ENCODE measurements around the gene TNFAIP8L3.

The TNFAIP8L3 gene

GRCh38 chr15:51069983-51070382 is 24.7 kb downstream of the TNFAIP8L3 start:
- DNase-seq (ENCODE audit: low spot score) = no peak
- Histone ChIP-seq H3K27me3 (ENCODE audit: control insufficient read depth in 3 of 3, insufficient read depth in 3 of 3, low read depth in 1 of 3, low read length in 3 of 3) (peaks cover 0 to 3% (median 0%) of the 10 kb centered on the region in 3 experiments), H3K14ac (ENCODE audit: low read length) (no peak overlapping the region), H3K27ac (replicated peaks; ENCODE audit: low read length) (no peak overlapping the region), H3K9me3 (replicated peaks in 1 of 2; ENCODE audit: control insufficient read depth in 2 of 2, insufficient read depth in 1 of 2, low read depth in 1 of 2, low read length in 2 of 2) (no peaks in the 10 kb centered on the region), H3K9ac (ENCODE audit: low read depth, low read length, poor library complexity) (no peak overlapping the region), H2AFZ (ENCODE audit: low read length) (no peak overlapping the region), H2BK15ac (ENCODE audit: low read length) (no peak overlapping the region), H4K91ac (ENCODE audit: low read depth, low read length, poor library complexity) (no peak overlapping the region), H2BK5ac (ENCODE audit: low read length) (no peak overlapping the region), H2AK5ac (ENCODE audit: low read depth, low read length) (no peak overlapping the region), H3K18ac (ENCODE audit: low read length) (no peak overlapping the region), H3K4me3 (ENCODE audit: low read length in 2 of 2) (no peak overlapping the region), H3K4me1 (ENCODE audit: control insufficient read depth in 2 of 2, insufficient read depth in 1 of 2, low read depth in 1 of 2, low read length in 2 of 2) (no peaks in the 10 kb centered on the region), H3K79me1 (ENCODE audit: low read depth, low read length) (no peaks in the 10 kb centered on the region), H3K36me3 (replicated peaks in 1 of 2; ENCODE audit: control insufficient read depth in 2 of 2, insufficient read depth in 2 of 2, low read length in 2 of 2) (no peaks in the 10 kb centered on the region), H4K8ac (ENCODE audit: low read depth, low read length) (no peak overlapping the region), H2BK120ac (ENCODE audit: low read depth, low read length) (no peak overlapping the region), H3K4me2 (ENCODE audit: insufficient read depth, low read length, poor library complexity, severe bottlenecking) (no peak overlapping the region), H3K23ac (ENCODE audit: low read depth, low read length, poor library complexity) (no peak overlapping the region), H2BK12ac (ENCODE audit: low read length) (no peak overlapping the region), H3K4ac (ENCODE audit: low read length) (no peak overlapping the region)

- Histone ChIP-seq H2BK12ac (ENCODE audit: low read length) (no peak overlapping the region), H3K9ac (ENCODE audit: low read depth, low read length, poor library complexity) (no peak overlapping the region), H3K27ac (replicated peaks; ENCODE audit: low read length) (no peak overlapping the region), H3K9me3 (replicated peaks in 1 of 2; ENCODE audit: control insufficient read depth in 2 of 2, insufficient read depth in 1 of 2, low read depth in 1 of 2, low read length in 2 of 2) (no peaks in the 10 kb centered on the region), H3K4ac (ENCODE audit: low read length) (no peak overlapping the region), H3K18ac (ENCODE audit: low read length) (no peak overlapping the region), H2BK15ac (ENCODE audit: low read length) (no peak overlapping the region), H2BK5ac (ENCODE audit: low read length) (no peak overlapping the region), H3K14ac (ENCODE audit: low read length) (no peak overlapping the region), H3K23ac (ENCODE audit: low read depth, low read length, poor library complexity) (no peak overlapping the region), H3K4me1 (ENCODE audit: control insufficient read depth in 2 of 2, insufficient read depth in 1 of 2, low read depth in 1 of 2, low read length in 2 of 2) (no peaks in the 10 kb centered on the region), H3K4me2 (ENCODE audit: insufficient read depth, low read length, poor library complexity, severe bottlenecking) (no peak overlapping the region), H3K79me1 (ENCODE audit: low read depth, low read length) (no peaks in the 10 kb centered on the region), H4K8ac (ENCODE audit: low read depth, low read length) (no peak overlapping the region), H4K91ac (ENCODE audit: low read depth, low read length, poor library complexity) (no peak overlapping the region), H3K27me3 (ENCODE audit: control insufficient read depth in 3 of 3, insufficient read depth in 3 of 3, low read depth in 1 of 3, low read length in 3 of 3) (peaks cover 0 to 3% (median 0%) of the 10 kb centered on the region in 3 experiments), H2BK120ac (ENCODE audit: low read depth, low read length) (no peak overlapping the region), H2AK5ac (ENCODE audit: low read depth, low read length) (no peak overlapping the region), H2AFZ (ENCODE audit: low read length) (no peak overlapping the region), H3K36me3 (replicated peaks in 1 of 2; ENCODE audit: control insufficient read depth in 2 of 2, insufficient read depth in 2 of 2, low read length in 2 of 2) (no peaks in the 10 kb centered on the region), H3K4me3 (ENCODE audit: low read length in 2 of 2) (no peak overlapping the region)
- no peak for DNase-seq (ENCODE audit: low spot score)
- WGBS, 2 donors (ENCODE audit: extremely low coverage in 2 of 2, insufficient read length in 2 of 2, insufficient replicate concordance in 1 of 2) = no CpG with 5 or more reads among the region's 3 CpGs
Observed at GRCh38 chr15:51067510-51067909, 27.2 kb downstream of the TNFAIP8L3 start.

GRCh38 chr15:51065781-51066180 is 28.9 kb downstream of the TNFAIP8L3 start:
- Histone ChIP-seq H2AK5ac (ENCODE audit: low read depth, low read length) (no peak overlapping the region), H4K8ac (ENCODE audit: low read depth, low read length) (no peak overlapping the region), H2BK120ac (ENCODE audit: low read depth, low read length) (no peak overlapping the region), H3K27ac (replicated peaks; ENCODE audit: low read length) (no peak overlapping the region), H3K4me2 (ENCODE audit: insufficient read depth, low read length, poor library complexity, severe bottlenecking) (no peak overlapping the region), H3K4ac (ENCODE audit: low read length) (no peak overlapping the region), H3K27me3 (ENCODE audit: control insufficient read depth in 3 of 3, insufficient read depth in 3 of 3, low read depth in 1 of 3, low read length in 3 of 3) (peaks cover 0 to 3% (median 0%) of the 10 kb centered on the region in 3 experiments), H3K18ac (ENCODE audit: low read length) (no peak overlapping the region), H3K9me3 (replicated peaks in 1 of 2; ENCODE audit: control insufficient read depth in 2 of 2, insufficient read depth in 1 of 2, low read depth in 1 of 2, low read length in 2 of 2) (no peaks in the 10 kb centered on the region), H3K4me1 (ENCODE audit: control insufficient read depth in 2 of 2, insufficient read depth in 1 of 2, low read depth in 1 of 2, low read length in 2 of 2) (no peaks in the 10 kb centered on the region), H3K4me3 (ENCODE audit: low read length in 2 of 2) (no peak overlapping the region), H3K23ac (ENCODE audit: low read depth, low read length, poor library complexity) (no peak overlapping the region), H2AFZ (ENCODE audit: low read length) (no peak overlapping the region), H3K9ac (ENCODE audit: low read depth, low read length, poor library complexity) (no peak overlapping the region), H2BK15ac (ENCODE audit: low read length) (no peak overlapping the region), H4K91ac (ENCODE audit: low read depth, low read length, poor library complexity) (no peak overlapping the region), H3K36me3 (replicated peaks in 1 of 2; ENCODE audit: control insufficient read depth in 2 of 2, insufficient read depth in 2 of 2, low read length in 2 of 2) (no peaks in the 10 kb centered on the region), H3K79me1 (ENCODE audit: low read depth, low read length) (no peaks in the 10 kb centered on the region), H3K14ac (ENCODE audit: low read length) (no peak overlapping the region), H2BK12ac (ENCODE audit: low read length) (no peak overlapping the region), H2BK5ac (ENCODE audit: low read length) (no peak overlapping the region)
- no CpG with 5 or more reads among the region's 1 CpG for WGBS, 2 donors (ENCODE audit: extremely low coverage in 2 of 2, insufficient read length in 2 of 2, insufficient replicate concordance in 1 of 2)
- no peak for DNase-seq (ENCODE audit: low spot score)

GRCh38 chr15:51065261-51065660 is 29.4 kb downstream of the TNFAIP8L3 start:
- no peaks in the 10 kb centered on the region for H3K79me1 ChIP-seq (ENCODE audit: low read depth, low read length)
- no peak overlapping the region for H2AK5ac ChIP-seq (ENCODE audit: low read depth, low read length)
- H3K4me1 ChIP-seq (ENCODE audit: control insufficient read depth in 2 of 2, insufficient read depth in 1 of 2, low read depth in 1 of 2, low read length in 2 of 2) = peaks cover 0 to 2% of the 10 kb centered on the region in 2 donors
- H3K27ac ChIP-seq (replicated peaks; ENCODE audit: low read length) = no peak overlapping the region
- H3K27me3 ChIP-seq (ENCODE audit: control insufficient read depth in 3 of 3, insufficient read depth in 3 of 3, low read depth in 1 of 3, low read length in 3 of 3) = peaks cover 0 to 3% (median 0%) of the 10 kb centered on the region in 3 experiments
- no peak overlapping the region for H2AFZ ChIP-seq (ENCODE audit: low read length)
- no peak overlapping the region for H3K4ac ChIP-seq (ENCODE audit: low read length)
- no peak overlapping the region for H3K18ac ChIP-seq (ENCODE audit: low read length)
- no peak for DNase-seq (ENCODE audit: low spot score)
- no peaks in the 10 kb centered on the region for H3K36me3 ChIP-seq (replicated peaks in 1 of 2; ENCODE audit: control insufficient read depth in 2 of 2, insufficient read depth in 2 of 2, low read length in 2 of 2)
- no peak overlapping the region for H2BK12ac ChIP-seq (ENCODE audit: low read length)
- H4K8ac ChIP-seq (ENCODE audit: low read depth, low read length) = no peak overlapping the region
- H3K14ac ChIP-seq (ENCODE audit: low read length) = no peak overlapping the region
- no peak overlapping the region for H4K91ac ChIP-seq (ENCODE audit: low read depth, low read length, poor library complexity)
- H2BK120ac ChIP-seq (ENCODE audit: low read depth, low read length) = no peak overlapping the region
- no peaks in the 10 kb centered on the region for H3K9me3 ChIP-seq (replicated peaks in 1 of 2; ENCODE audit: control insufficient read depth in 2 of 2, insufficient read depth in 1 of 2, low read depth in 1 of 2, low read length in 2 of 2)
- H3K4me2 ChIP-seq (ENCODE audit: insufficient read depth, low read length, poor library complexity, severe bottlenecking) = no peak overlapping the region
- no peak overlapping the region for H2BK5ac ChIP-seq (ENCODE audit: low read length)
- H2BK15ac ChIP-seq (ENCODE audit: low read length) = no peak overlapping the region
- H3K23ac ChIP-seq (ENCODE audit: low read depth, low read length, poor library complexity) = no peak overlapping the region
- H3K4me3 ChIP-seq (ENCODE audit: low read length in 2 of 2) = no peak overlapping the region
- H3K9ac ChIP-seq (ENCODE audit: low read depth, low read length, poor library complexity) = no peak overlapping the region

Data from neuronal stem cell (in vitro differentiated cells).